Fibroblast of lung (primary cell): Measurements from ENCODE around the gene LTO1. TPM values are rescaled to one million over a fixed set of nuclear protein-coding genes. Genes with fewer than 3 reads are reported as not detected.

Experiments used
- DNase-seq, 2 donors: peaks; one replicate each; pipeline versions ENCODE4 v3.0.0 to v3.0.0-alpha.2; 2010; ENCODE audit warnings: low read depth in 2 of 2
- H2AFZ ChIP-seq: 2 replicates; pipeline ENCODE4 v1.5.1; 2012; ENCODE audit warnings: low read length, control low read depth, inconsistent platforms
- H3K27ac ChIP-seq: 2 replicates; pipeline ENCODE4 v1.5.1; 2011; ENCODE audit warnings: low read length, control low read depth; ENCODE audit not compliant: insufficient read depth
- H3K27me3 ChIP-seq: 2 replicates; pipeline ENCODE4 v1.5.1; 2011; ENCODE audit warnings: mild to moderate bottlenecking, low read length; ENCODE audit not compliant: control insufficient read depth, insufficient read depth
- H3K36me3 ChIP-seq: 2 replicates; pipeline ENCODE4 v1.5.1; 2011; ENCODE audit warnings: low read length; ENCODE audit not compliant: control insufficient read depth, insufficient read depth
- H3K4me1 ChIP-seq: 2 replicates; pipeline ENCODE4 v1.5.1; 2011; ENCODE audit warnings: low read length; ENCODE audit not compliant: control insufficient read depth, insufficient read depth; ENCODE audit errors: extremely low read depth
- H3K4me2 ChIP-seq: 2 replicates; pipeline ENCODE4 v1.5.1; 2011; ENCODE audit warnings: low read length, control low read depth; ENCODE audit not compliant: insufficient read depth; ENCODE audit errors: extremely low read depth
- H3K4me3 ChIP-seq, 4 experiments: fragments of 200-600 bp in 1 of 4; sonication (generic) in 1 of 4; replicated peaks in 1 of 4; 2 replicates each; pipeline ENCODE4 v1.5.1; 2011 to 2016; ENCODE audit warnings: low read length in 4 of 4, low read depth in 3 of 4, mild to moderate bottlenecking in 3 of 4, control low read depth in 2 of 4, inconsistent platforms in 1 of 4, mixed read lengths in 1 of 4; ENCODE audit not compliant: insufficient read depth in 1 of 4; ENCODE audit errors: control extremely low read depth in 1 of 4
- H3K79me2 ChIP-seq: 2 replicates; pipeline ENCODE4 v1.5.1; 2012; ENCODE audit warnings: mild to moderate bottlenecking, low read length, inconsistent platforms; ENCODE audit not compliant: control insufficient read depth, insufficient read depth
- H3K9ac ChIP-seq: 2 replicates; pipeline ENCODE4 v1.5.1; 2011; ENCODE audit warnings: mild to moderate bottlenecking, low read length, control low read depth; ENCODE audit not compliant: insufficient read depth
- H3K9me3 ChIP-seq: 2 replicates; pipeline ENCODE4 v1.5.1; 2012; ENCODE audit warnings: low read depth, low read length; ENCODE audit not compliant: control insufficient read depth, insufficient read depth
- H4K20me1 ChIP-seq: 2 replicates; pipeline ENCODE4 v1.5.1; 2011; ENCODE audit warnings: low read length; ENCODE audit not compliant: control insufficient read depth, insufficient read depth; ENCODE audit errors: extremely low read depth
- EZH2 ChIP-seq: IDR thresholded peaks from 2 replicates; pipeline ENCODE4 v1.5.1; 2012; ENCODE audit warnings: low read length, control low read depth, mild to moderate bottlenecking; ENCODE audit errors: missing control alignments
- polyA plus RNA-seq, 2 donors: library from polyadenylated mRNA; depleted of rRNA in 1 of 2; stranded (reverse) in 1 of 2; unstranded in 1 of 2; fragments of >200 nt; gene quantifications; 2 replicates each; pipeline ENCODE4 v1.2.1, GENCODE V29; 2011 to 2012; ENCODE audit warnings: missing spikeins in 1 of 2
- total RNA-seq: library from RNA; depleted of rRNA; stranded (reverse); fragments of >200 nt; gene quantifications from 2 replicates; pipeline ENCODE4 v1.2.1, GENCODE V29; 2014
- TF ChIP-seq, protein P1 (sequence below), 2 donors: IDR thresholded peaks in 1 of 2; conservative IDR thresholded peaks in 1 of 2; 1 replicate in 1 of 2; 2 replicates in 1 of 2; pipeline ENCODE4 v1.5.1; 2011 to 2012; ENCODE audit warnings: low read length in 2 of 2, control low read depth in 1 of 2, inconsistent platforms in 1 of 2, low read depth in 1 of 2, mild to moderate bottlenecking in 1 of 2

LTO1 gene
- total and polyA plus RNA-seq, 2 donors (not counting 1 experiment from before 2014, with no cell fraction given) = 18.1 to 25.4 TPM

DNA sequence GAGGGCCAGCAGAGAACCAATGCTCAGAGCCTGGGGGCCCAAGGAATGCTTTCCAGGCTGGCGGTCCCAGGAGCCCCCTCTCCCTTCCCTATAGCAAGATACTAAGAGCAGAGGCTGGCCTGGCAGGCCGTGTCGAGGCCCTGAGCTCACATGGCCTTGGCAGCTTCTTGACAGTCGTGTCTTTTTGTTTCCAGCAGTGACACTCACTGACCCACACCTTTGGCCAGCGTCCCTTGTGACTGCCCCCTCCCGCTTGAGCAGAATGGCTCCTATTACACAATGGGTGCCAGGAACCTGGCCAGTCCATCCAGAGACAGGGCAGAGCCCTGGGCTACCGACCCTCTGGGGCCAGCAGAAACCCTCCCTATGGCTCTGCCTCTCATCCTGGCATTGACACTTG is 40.6 kb downstream of the LTO1 start:
- H4K20me1 ChIP-seq = no peaks in the 10 kb centered on the region
- no peak overlapping the region for H3K4me3 ChIP-seq
- H3K4me1 ChIP-seq = peaks cover 7% of the 10 kb centered on the region
- H2AFZ ChIP-seq = no peak overlapping the region
- no peaks in the 10 kb centered on the region for H3K27me3 ChIP-seq
- H3K36me3 ChIP-seq = no peaks in the 10 kb centered on the region
- DNase-seq = no peak
- no peak overlapping the region for H3K4me2 ChIP-seq
- no peak overlapping the region for H3K9ac ChIP-seq
- TF ChIP-seq, protein P1, sequence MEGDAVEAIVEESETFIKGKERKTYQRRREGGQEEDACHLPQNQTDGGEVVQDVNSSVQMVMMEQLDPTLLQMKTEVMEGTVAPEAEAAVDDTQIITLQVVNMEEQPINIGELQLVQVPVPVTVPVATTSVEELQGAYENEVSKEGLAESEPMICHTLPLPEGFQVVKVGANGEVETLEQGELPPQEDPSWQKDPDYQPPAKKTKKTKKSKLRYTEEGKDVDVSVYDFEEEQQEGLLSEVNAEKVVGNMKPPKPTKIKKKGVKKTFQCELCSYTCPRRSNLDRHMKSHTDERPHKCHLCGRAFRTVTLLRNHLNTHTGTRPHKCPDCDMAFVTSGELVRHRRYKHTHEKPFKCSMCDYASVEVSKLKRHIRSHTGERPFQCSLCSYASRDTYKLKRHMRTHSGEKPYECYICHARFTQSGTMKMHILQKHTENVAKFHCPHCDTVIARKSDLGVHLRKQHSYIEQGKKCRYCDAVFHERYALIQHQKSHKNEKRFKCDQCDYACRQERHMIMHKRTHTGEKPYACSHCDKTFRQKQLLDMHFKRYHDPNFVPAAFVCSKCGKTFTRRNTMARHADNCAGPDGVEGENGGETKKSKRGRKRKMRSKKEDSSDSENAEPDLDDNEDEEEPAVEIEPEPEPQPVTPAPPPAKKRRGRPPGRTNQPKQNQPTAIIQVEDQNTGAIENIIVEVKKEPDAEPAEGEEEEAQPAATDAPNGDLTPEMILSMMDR (conservative IDR thresholded peaks at IDR 0.05 in 1 of 2, IDR thresholded peaks at IDR 0.05 in 1 of 2; ENCODE audit: low read depth in 1 of 2, low read length in 2 of 2) = no peak
- TF ChIP-seq EZH2 = no peak
- no peaks in the 10 kb centered on the region for H3K79me2 ChIP-seq
- H3K9me3 ChIP-seq = no peaks in the 10 kb centered on the region
- H3K27ac ChIP-seq = no peak overlapping the region

DNA sequence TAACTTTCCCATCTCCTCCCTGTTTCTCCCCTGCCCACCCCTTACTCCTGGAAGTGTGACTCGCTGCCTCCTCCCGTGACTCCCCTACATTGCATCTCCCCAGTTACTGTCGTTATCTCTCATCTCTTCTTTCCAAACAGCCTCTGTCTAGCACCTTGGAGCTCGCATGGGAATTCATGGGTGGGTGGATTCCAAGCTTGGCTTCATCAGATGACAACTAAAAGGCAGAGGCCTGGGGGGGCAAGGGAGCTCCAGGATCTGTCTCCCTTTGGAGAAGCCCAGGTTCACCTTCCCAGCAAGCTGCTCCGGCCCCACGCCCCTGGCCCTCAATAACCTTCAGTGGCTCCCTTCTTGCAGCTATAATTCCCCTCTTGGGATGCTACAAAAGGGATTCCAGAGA is 41.1 kb downstream of the LTO1 start:
- Histone ChIP-seq H3K9ac (no peak overlapping the region), H2AFZ (no peak overlapping the region), H3K79me2 (no peaks in the 10 kb centered on the region), H3K36me3 (no peaks in the 10 kb centered on the region), H3K27ac (no peak overlapping the region), H4K20me1 (no peaks in the 10 kb centered on the region), H3K4me2 (no peak overlapping the region), H3K27me3 (no peaks in the 10 kb centered on the region), H3K9me3 (no peaks in the 10 kb centered on the region), H3K4me3 (no peak overlapping the region), H3K4me1 (peaks cover 7% of the 10 kb centered on the region)
- TF ChIP-seq, protein P1 (conservative IDR thresholded peaks at IDR 0.05 in 1 of 2, IDR thresholded peaks at IDR 0.05 in 1 of 2; ENCODE audit: low read depth in 1 of 2, low read length in 2 of 2) = no peak
- no peak for TF ChIP-seq EZH2
- DNase-seq = no peak

DNA sequence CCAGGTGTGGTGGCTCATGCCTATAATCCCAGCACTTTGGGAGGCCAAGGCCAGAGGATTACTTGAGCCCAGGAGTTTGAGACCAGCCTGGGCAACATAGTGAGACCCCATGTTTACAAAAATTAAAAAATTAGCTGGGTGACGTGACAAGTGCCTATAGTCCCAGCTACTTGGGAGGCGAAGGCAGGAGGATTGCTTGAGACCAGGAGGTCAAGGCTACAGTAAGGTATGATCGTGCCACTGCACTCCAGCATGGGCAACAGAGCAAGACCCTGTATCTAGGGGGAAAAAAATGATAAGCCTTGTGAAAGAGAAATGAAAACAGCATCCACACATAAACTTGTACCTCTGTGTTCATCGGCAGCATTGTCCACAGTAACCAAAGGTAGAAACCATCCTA is 42.3 kb downstream of the LTO1 start:
- Histone ChIP-seq H3K4me2 (no peak overlapping the region), H3K9me3 (no peaks in the 10 kb centered on the region), H2AFZ (no peak overlapping the region), H3K79me2 (no peaks in the 10 kb centered on the region), H4K20me1 (no peaks in the 10 kb centered on the region), H3K27me3 (no peaks in the 10 kb centered on the region), H3K4me3 (no peak overlapping the region), H3K4me1 (peaks cover 5% of the 10 kb centered on the region), H3K36me3 (no peaks in the 10 kb centered on the region), H3K27ac (no peak overlapping the region), H3K9ac (no peak overlapping the region)
- DNase-seq = no peak
- TF ChIP-seq, protein P1 (conservative IDR thresholded peaks at IDR 0.05 in 1 of 2, IDR thresholded peaks at IDR 0.05 in 1 of 2; ENCODE audit: low read depth in 1 of 2, low read length in 2 of 2) = no peak
- no peak for TF ChIP-seq EZH2
